SH-SY5Y (cell line): ENCODE measurements around the gene TSEN15.

Experiments
- GATA2 ChIP-seq: IDR thresholded peaks from 2 replicates; pipeline ENCODE4 v1.6.1; 2011; ENCODE audit warnings: mild to moderate bottlenecking, low read depth, low read length
- GATA3 ChIP-seq: IDR thresholded peaks from 2 replicates; pipeline ENCODE4 v1.6.1; 2011; ENCODE audit warnings: low read depth, mild to moderate bottlenecking, low read length, moderate library complexity

GRCh38 chr1:184023171-184023570, 28.4 kb upstream of the TSEN15 start:
- no peak for TF ChIP-seq GATA2
- no peak for TF ChIP-seq GATA3
